Measurements from ENCODE around the gene CELA2B.
"Not testable (repeated sequence)": the region's sequence is repeated elsewhere in the genome, so short reads cannot be mapped to it uniquely, and the experiment has no call there.

CELA2B gene

GRCh38 chr1:15493869-15494390 lies 18.0 kb downstream of the CELA2B start:
- H3K36me3 Mint-ChIP-seq: peaks cover 49% of the 10 kb centered on the region
- H3K27ac Mint-ChIP-seq: no peak overlapping the region
- ATAC-seq: no peak
- H3K9me3 Mint-ChIP-seq: no peaks in the 10 kb centered on the region
- no peak for DNase-seq (ENCODE audit: low spot score in 2 of 2)
- no peaks in the 10 kb centered on the region for H3K4me1 Mint-ChIP-seq
- H3K4me3 Mint-ChIP-seq: no peak overlapping the region

- no peaks in the 10 kb centered on the region for H3K9me3 Mint-ChIP-seq
- H3K4me3 Mint-ChIP-seq: no peak overlapping the region
- DNase-seq (ENCODE audit: low spot score in 2 of 2): no peak
- H3K27ac Mint-ChIP-seq: no peak overlapping the region
- H3K4me1 Mint-ChIP-seq: no peaks in the 10 kb centered on the region
- H3K36me3 Mint-ChIP-seq: peaks cover 38% of the 10 kb centered on the region
- no peak for ATAC-seq
Measured at GRCh38 chr1:15500184-15501178, 24.6 kb downstream of the CELA2B start.

GRCh38 chr1:15501208-15502032 lies 25.5 kb downstream of the CELA2B start:
- no peak overlapping the region for H3K4me3 Mint-ChIP-seq
- peak; percentile 63 for ATAC-seq

GRCh38 chr1:15504436-15504835 lies 28.5 kb downstream of the CELA2B start:
- ATAC-seq (no peak), DNase-seq (ENCODE audit: low spot score in 2 of 2) (no peak)
- Mint-ChIP-seq H3K4me1 (no peaks in the 10 kb centered on the region), H3K9me3 (no peaks in the 10 kb centered on the region), H3K36me3 (peaks cover 19% of the 10 kb centered on the region), H3K4me3 (no peak overlapping the region), H3K27ac (no peak overlapping the region)

More at GRCh38 chr1:15501208-15502032, 25.5 kb downstream of the CELA2B start:
- H3K9me3 Mint-ChIP-seq: no peaks in the 10 kb centered on the region
- H3K27ac Mint-ChIP-seq: no peak overlapping the region
- H3K36me3 Mint-ChIP-seq: peaks cover 29% of the 10 kb centered on the region
- no peaks in the 10 kb centered on the region for H3K4me1 Mint-ChIP-seq
- peak; percentile 39 to 72 for DNase-seq (ENCODE audit: low spot score in 2 of 2)

- no peaks in the 10 kb centered on the region for H3K9me3 Mint-ChIP-seq
- H3K4me3 Mint-ChIP-seq: no peak overlapping the region
- ATAC-seq: no peak
- peaks cover 22% of the 10 kb centered on the region for H3K36me3 Mint-ChIP-seq
- DNase-seq (ENCODE audit: low spot score in 2 of 2): no peak
- H3K4me1 Mint-ChIP-seq: peaks cover 6% of the 10 kb centered on the region
- no peak overlapping the region for H3K27ac Mint-ChIP-seq
Measured at GRCh38 chr1:15506831-15507230, 30.9 kb downstream of the CELA2B start.

GRCh38 chr1:15507278-15507677 lies 31.4 kb downstream of the CELA2B start:
- peaks cover 26% of the 10 kb centered on the region for H3K36me3 Mint-ChIP-seq
- no peak for ATAC-seq
- H3K4me1 Mint-ChIP-seq: peaks cover 6% of the 10 kb centered on the region
- no peaks in the 10 kb centered on the region for H3K9me3 Mint-ChIP-seq
- no peak for DNase-seq (ENCODE audit: low spot score in 2 of 2)
- H3K27ac Mint-ChIP-seq: no peak overlapping the region
- no peak overlapping the region for H3K4me3 Mint-ChIP-seq

- Mint-ChIP-seq H3K36me3 (peaks cover 18% of the 10 kb centered on the region), H3K9me3 (no peaks in the 10 kb centered on the region), H3K4me1 (peaks cover 6% of the 10 kb centered on the region), H3K4me3 (no peak overlapping the region), H3K27ac (no peak overlapping the region)
- no peak for ATAC-seq
- no peak for DNase-seq (ENCODE audit: low spot score in 2 of 2)
Measured at GRCh38 chr1:15508700-15509487, 33.0 kb downstream of the CELA2B start.

- Mint-ChIP-seq H3K4me3 (no peak overlapping the region), H3K9me3 (no peaks in the 10 kb centered on the region), H3K27ac (no peak overlapping the region), H3K4me1 (peaks cover 12% of the 10 kb centered on the region), H3K36me3 (peaks cover 17% of the 10 kb centered on the region)
- no peak for ATAC-seq
- no peak for DNase-seq (ENCODE audit: low spot score in 2 of 2)
Measured at GRCh38 chr1:15509586-15509985, 33.7 kb downstream of the CELA2B start.

- Mint-ChIP-seq H3K9me3 (no peaks in the 10 kb centered on the region), H3K4me1 (peaks cover 22% of the 10 kb centered on the region), H3K36me3 (peaks cover 25% of the 10 kb centered on the region), H3K27ac (peak overlapping the region; percentile 35), H3K4me3 (no peak overlapping the region)
- ATAC-seq (no peak), DNase-seq (ENCODE audit: low spot score in 2 of 2) (no peak)
Measured at GRCh38 chr1:15510611-15511405, 34.9 kb downstream of the CELA2B start.

GRCh38 chr1:15513192-15513591 lies 37.3 kb downstream of the CELA2B start:
- H3K4me3 Mint-ChIP-seq: no peak overlapping the region
- no peak overlapping the region for H3K27ac Mint-ChIP-seq

GRCh38 chr1:15513919-15514318 lies 38.0 kb downstream of the CELA2B start:
- Mint-ChIP-seq H3K4me1 (peaks cover 22% of the 10 kb centered on the region), H3K27ac (peak overlapping the region; percentile 84), H3K4me3 (no peak overlapping the region), H3K36me3 (peaks cover 47% of the 10 kb centered on the region), H3K9me3 (no peaks in the 10 kb centered on the region)
- ATAC-seq (no peak), DNase-seq (ENCODE audit: low spot score in 2 of 2) (no peak)

More at GRCh38 chr1:15513192-15513591, 37.3 kb downstream of the CELA2B start:
- DNase-seq (ENCODE audit: low spot score in 2 of 2): no peak
- peaks cover 22% of the 10 kb centered on the region for H3K4me1 Mint-ChIP-seq
- H3K9me3 Mint-ChIP-seq: no peaks in the 10 kb centered on the region
- ATAC-seq: no peak
- peaks cover 45% of the 10 kb centered on the region for H3K36me3 Mint-ChIP-seq

GRCh38 chr1:15514557-15514956 lies 38.7 kb downstream of the CELA2B start:
- not testable (repeated sequence) for H3K4me3 Mint-ChIP-seq; H3K9me3 Mint-ChIP-seq; DNase-seq (ENCODE audit: low spot score in 2 of 2)
- H3K36me3 Mint-ChIP-seq: peaks cover 47% of the 10 kb centered on the region
- peaks cover 22% of the 10 kb centered on the region for H3K4me1 Mint-ChIP-seq
- ATAC-seq: peak; percentile 29
- H3K27ac Mint-ChIP-seq: peak overlapping the region; percentile 84

GRCh38 chr1:15515022-15515663 lies 39.2 kb downstream of the CELA2B start:
- H3K27ac Mint-ChIP-seq: peak overlapping the region; percentile 84
- H3K9me3 Mint-ChIP-seq: no peaks in the 10 kb centered on the region
- peak overlapping the region; percentile 35 for H3K4me3 Mint-ChIP-seq
- DNase-seq (ENCODE audit: low spot score in 2 of 2) (no peak), ATAC-seq (peak; percentile 61)
- H3K4me1 Mint-ChIP-seq: peaks cover 22% of the 10 kb centered on the region
- H3K36me3 Mint-ChIP-seq: peaks cover 47% of the 10 kb centered on the region
